Ishikawa (cell line): ENCODE data around the gene GJB6.

Experiments used
- CEBPB ChIP-seq: IDR thresholded peaks from 2 replicates; pipeline ENCODE4 v1.6.1; 2012
- CREB1 ChIP-seq: IDR thresholded peaks from 2 replicates; pipeline ENCODE4 v1.6.1; 2012; ENCODE audit warnings: low read depth
- EGR1 ChIP-seq: IDR thresholded peaks from 2 replicates; pipeline ENCODE4 v1.6.1; 2012
- EP300 ChIP-seq: IDR thresholded peaks from 2 replicates; pipeline ENCODE4 v1.6.1; 2012; ENCODE audit warnings: borderline replicate concordance
- FOXM1 ChIP-seq: IDR thresholded peaks from 2 replicates; pipeline ENCODE4 v1.6.1; 2012; ENCODE audit warnings: low read depth, borderline replicate concordance
- MAX ChIP-seq: IDR thresholded peaks from 2 replicates; pipeline ENCODE4 v1.6.1; 2012
- NFIC ChIP-seq: IDR thresholded peaks from 2 replicates; pipeline ENCODE4 v1.6.1; 2012
- RAD21 ChIP-seq: IDR thresholded peaks from 2 replicates; pipeline ENCODE4 v1.6.1; 2012; ENCODE audit warnings: low read depth
- REST ChIP-seq: IDR thresholded peaks from 2 replicates; pipeline ENCODE4 v1.6.1; 2012; ENCODE audit warnings: low read depth, mild to moderate bottlenecking
- TAF1 ChIP-seq: IDR thresholded peaks from 2 replicates; pipeline ENCODE4 v1.6.1; 2012; ENCODE audit warnings: low read depth, mild to moderate bottlenecking
- TCF12 ChIP-seq: IDR thresholded peaks from 2 replicates; pipeline ENCODE4 v1.6.1; 2012; ENCODE audit warnings: low read depth
- TEAD4 ChIP-seq: IDR thresholded peaks from 2 replicates; pipeline ENCODE4 v1.6.1; 2012
- USF1 ChIP-seq: IDR thresholded peaks from 2 replicates; pipeline ENCODE4 v1.6.1; 2012
- YY1 ChIP-seq: IDR thresholded peaks from 2 replicates; pipeline ENCODE4 v1.6.1; 2012; ENCODE audit warnings: low read depth
- ZBTB7A ChIP-seq: IDR thresholded peaks from 2 replicates; pipeline ENCODE4 v1.6.1; 2012; ENCODE audit warnings: low read depth

Gene GJB6

GRCh38 chr13:20174656-20175405 lies 57.3 kb downstream of the GJB6 start:
- TF ChIP-seq CREB1 (no peak), CEBPB (no peak), EP300 (peak; percentile 15; the same call in 1 of the 2 replicates), TCF12 (no peak), USF1 (peak; percentile 31; the same call in 1 of the 2 replicates), FOXM1 (no peak), TEAD4 (0 out of 2 replicates have a peak, but pooled peaks have one; percentile 12), MAX (peak; percentile 73), RAD21 (no peak), YY1 (peak; percentile 38; the same call in 1 of the 2 replicates), ZBTB7A (no peak), NFIC (no peak), TAF1 (no peak), EGR1 (peak; percentile 70), REST (no peak)

- no peak for TF ChIP-seq USF1
- no peak for TF ChIP-seq NFIC
- TF ChIP-seq EP300: no peak
- TF ChIP-seq CEBPB: no peak
- TF ChIP-seq MAX: no peak
- no peak for TF ChIP-seq YY1
- no peak for TF ChIP-seq ZBTB7A
- no peak for TF ChIP-seq CREB1
- TF ChIP-seq TCF12: no peak
- TF ChIP-seq TEAD4: no peak
- TF ChIP-seq REST: no peak
- TF ChIP-seq FOXM1: no peak
- TF ChIP-seq RAD21: no peak
- no peak for TF ChIP-seq EGR1
- no peak for TF ChIP-seq TAF1
These were observed 58.9 kb downstream of the GJB6 start for GRCh38 chr13:20173116-20173746.
